Raji (cell line): Measurements from ENCODE around the gene DDX28.

Experiments
- POLR2A ChIP-seq: IDR thresholded peaks from 2 replicates; pipeline ENCODE4 v1.6.1; 2011; ENCODE audit warnings: low read depth, low read length, control low read depth; ENCODE audit not compliant: insufficient read depth

The DDX28 gene

DNA sequence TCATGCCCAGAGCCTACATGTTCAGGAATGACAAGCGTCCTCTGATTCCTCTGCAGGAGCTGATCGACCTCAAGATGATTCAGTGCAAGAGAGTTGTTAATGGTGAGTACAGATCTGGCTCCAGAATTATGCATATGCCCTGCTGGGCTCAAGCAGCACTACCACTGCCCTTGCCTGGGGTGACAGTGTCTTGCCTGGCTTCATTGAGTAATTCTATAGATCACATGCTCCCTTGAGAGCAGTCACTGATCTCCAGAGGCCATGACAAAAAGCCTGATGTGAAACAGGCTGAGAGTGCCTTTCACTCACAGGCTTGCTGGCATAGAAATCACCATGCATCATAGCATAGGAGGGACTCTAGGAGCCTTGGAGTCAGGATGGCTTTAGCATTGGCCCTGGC is 26.4 kb upstream of the DDX28 start:
- TF ChIP-seq POLR2A: no peak

DNA sequence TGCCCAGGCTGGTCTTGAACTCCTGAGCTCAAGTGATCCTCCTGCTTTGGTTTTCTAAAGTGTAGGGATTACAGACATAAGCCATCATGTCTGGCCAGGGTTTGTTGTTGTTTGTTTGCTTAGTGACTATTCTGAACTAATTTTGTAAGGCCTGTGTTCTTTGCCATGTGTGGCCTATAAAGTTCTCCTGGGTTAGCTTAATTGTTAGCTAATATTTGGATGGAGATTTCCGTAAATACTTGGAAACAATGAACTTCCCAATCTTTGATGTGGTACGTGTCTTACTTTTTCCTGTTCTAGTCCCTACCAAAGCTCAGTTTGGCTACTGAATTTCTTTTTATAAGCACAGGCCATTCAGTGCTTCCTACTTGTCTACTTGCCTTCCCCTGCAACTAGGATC is 25.0 kb upstream of the DDX28 start:
- TF ChIP-seq POLR2A: no peak

DNA sequence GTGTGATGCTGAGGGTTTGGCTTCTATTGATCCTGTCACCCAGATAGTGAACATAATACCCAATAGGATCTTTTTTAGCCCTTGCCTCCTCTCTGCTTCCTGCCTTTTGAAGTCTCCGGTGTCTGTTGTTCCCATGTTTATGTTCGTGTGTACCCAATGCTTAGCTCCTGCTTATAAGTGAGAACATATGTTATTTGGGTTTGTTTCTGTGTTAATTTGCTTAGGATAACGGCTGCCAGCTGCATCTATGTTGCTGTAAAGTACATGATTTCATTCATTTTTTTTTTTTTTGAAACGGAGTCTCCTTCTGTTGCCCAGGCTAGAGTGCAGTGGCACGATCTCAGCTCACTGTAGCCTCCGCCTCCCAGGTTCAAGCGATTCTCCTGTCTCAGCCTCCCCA is 23.1 kb upstream of the DDX28 start:
- TF ChIP-seq POLR2A: no peak

DNA sequence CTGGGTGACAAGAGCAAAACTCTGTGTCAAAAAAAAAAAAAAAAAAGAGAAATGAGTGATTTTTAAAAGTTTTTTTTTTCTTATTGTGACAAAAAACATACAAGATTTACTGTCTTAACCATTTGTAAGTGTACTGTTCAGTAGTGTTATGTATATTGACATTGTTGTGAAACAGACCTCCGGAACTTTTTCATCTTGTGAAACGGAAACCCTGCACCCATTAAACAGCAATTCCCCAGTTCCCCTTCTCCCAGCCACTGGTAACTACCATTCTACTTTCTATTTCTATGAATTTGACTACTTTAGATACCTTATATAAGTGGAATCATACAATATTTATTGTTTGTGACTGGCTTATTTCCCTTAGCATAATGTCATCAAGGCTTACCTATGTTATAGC is 18.8 kb upstream of the DDX28 start:
- TF ChIP-seq POLR2A: no peak

DNA sequence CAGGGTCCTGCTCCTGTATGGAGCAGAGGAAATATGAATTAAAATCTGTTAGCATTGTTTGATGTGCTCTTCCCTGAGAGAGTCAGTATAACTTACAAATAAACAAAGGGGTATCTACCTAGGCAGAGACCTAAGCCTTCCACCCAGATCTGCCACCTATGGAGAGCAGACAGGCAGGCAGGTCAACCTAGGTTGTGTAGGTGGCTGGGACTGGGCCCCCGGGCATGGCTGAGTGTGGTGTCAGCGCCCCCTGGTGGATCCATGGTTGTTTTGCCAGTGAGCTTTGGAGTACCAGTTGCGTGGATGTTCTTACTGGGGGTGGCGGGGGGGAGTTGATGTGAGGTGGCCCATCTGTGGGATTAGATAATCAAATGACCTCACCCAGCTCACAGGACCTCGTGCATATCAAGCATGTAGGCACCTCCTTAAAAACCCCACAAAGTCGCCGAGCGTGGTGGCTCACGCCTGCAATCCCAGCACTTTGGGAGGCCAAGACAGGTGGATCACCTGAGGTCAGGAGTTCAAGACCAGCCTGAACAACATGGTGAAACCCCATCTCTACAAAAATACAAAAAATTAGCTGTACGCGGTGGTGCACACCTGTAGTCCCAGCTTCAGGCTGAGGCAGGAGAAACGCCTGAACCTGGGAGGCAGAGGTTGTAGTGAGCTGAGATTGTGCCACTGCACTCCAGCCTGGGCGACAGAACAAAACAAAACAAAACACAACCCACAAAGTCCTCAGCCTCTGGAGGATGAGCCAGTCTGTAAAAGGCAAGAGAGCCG is 17.7 kb upstream of the DDX28 start:
- no peak for TF ChIP-seq POLR2A

DNA sequence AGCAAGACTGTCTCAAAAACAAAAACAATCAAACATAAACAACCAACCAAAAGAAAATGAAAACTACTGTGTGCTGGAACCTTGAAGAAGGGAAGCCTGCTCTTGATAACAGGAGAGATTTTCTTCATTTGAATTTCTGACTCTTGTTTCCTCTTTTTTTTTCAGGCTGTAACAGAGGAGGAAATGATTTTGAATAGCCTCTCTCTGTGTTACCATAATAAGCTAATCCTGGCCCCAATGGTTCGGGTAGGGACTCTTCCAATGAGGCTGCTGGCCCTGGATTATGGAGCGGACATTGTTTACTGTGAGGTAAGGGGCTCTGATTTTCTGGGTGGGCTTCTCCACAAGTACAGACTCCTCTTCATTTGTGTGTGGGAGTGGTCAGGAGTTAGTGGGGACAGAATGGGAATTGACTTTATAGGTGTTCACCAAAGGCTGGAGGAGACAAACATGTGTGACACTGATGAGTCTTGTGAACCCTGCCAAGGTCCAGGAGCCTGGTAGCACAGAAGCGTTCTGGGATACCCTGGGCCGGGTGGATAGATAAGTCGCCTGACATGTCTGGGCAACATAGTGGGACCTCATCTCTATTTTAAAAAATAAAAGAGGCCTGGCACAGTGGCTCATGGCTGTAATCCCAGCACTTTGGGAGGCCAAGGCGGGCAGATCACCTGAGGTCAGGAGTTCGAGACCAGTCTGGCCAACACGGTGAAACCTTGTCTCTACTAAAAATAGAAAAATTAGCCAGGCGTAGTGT is 15.0 kb upstream of the DDX28 start:
- TF ChIP-seq POLR2A: no peak

DNA sequence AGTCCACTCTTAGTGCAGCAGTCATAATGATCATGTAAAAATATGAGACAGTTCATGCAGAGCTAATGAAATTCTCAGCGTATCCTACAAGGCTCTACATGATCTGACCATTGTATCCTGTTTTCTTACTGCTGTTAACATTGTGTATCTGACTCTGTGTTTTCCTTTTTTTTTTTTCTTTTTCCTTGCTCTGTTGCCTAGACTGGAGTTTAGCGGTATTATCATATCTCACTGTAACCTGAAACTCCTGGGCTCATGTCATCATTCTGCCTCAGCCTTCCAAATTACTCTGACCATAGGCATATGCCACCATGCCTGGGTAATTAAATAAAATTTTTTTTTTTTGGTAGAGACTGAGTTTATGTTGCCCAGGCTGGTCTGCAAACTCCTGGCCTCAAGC is 12.2 kb upstream of the DDX28 start:
- no peak for TF ChIP-seq POLR2A

DNA sequence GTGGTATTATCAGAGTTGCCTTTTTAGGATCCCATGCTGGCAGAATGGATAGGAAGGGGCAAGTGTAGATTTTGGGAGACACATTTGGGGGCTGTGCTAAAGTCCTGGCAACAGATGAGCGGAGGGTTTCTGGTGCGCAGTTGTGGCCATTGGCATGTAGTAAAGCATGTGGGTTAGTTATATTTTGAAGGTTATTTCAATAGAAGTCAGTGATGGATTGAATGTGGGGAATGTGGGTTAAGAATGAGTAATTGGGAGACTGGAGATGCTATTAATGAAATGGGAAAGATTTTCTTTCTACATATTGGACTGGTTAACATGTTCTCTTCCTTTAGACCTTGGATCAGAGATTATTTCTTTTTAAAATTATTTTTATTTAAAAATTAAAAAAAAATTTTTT is 10.1 kb upstream of the DDX28 start:
- no peak for TF ChIP-seq POLR2A

DNA sequence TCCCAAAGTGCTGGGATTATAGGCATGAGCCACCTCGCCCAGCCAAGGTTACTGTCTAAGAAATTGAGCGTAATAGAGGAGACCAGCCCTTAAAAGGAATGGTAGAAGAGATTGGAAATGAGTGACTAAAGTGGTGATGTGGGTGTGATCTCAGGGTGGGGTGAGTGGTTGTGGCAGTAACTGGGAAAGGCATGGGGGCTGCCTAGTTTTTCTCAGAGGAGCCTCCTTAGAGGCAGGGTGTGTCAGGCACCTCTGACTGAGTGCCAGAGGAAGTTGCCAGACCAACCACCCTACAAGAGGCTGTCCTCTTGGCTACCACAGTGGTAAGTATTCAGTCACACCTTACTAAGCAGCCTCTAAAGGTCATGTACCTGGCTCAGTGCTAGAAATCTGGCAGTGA is 8.9 kb upstream of the DDX28 start:
- no peak for TF ChIP-seq POLR2A

DNA sequence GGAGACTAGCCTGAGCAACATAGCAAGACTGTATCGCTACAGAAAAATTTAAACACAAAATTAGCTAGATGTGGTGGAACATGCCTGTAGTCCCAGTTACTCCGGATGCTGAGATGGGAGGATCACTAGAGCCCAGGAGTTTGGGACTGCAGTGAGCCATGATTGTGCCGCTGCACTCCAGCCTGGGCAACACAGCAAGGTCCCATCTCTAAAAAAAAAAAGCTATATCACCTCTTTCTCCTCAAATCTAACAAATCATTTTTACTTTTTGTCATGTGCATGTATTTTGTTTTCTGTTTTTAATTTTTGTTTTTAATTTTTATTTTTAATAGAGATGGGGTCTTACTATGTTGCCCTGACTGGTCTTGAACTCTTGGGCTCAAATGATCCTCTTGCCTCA is 6.0 kb upstream of the DDX28 start:
- TF ChIP-seq POLR2A: no peak

DNA sequence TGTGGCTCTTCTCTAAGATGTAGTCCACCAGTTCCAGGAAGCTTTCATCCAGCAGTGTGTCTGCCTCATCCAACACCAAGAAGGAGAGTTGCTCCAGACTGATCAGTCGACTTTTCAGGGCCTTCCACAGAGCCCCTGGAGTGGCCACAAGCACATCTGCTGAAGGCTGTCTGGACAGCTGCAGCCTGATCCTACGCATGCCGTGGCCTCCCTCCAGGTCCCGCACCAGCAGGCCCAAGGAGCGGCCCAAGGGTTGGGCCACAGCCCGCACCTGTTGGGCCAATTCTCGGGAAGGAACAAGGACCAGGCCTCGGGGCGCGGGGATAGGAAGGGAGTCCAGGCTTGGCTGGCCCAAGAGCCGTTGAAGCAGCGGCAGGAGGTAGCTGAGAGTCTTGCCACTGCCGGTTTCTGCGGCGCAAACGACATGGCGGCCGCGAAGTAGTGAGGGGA is 729 bp downstream of the DDX28 start:
- TF ChIP-seq POLR2A: no peak

DNA sequence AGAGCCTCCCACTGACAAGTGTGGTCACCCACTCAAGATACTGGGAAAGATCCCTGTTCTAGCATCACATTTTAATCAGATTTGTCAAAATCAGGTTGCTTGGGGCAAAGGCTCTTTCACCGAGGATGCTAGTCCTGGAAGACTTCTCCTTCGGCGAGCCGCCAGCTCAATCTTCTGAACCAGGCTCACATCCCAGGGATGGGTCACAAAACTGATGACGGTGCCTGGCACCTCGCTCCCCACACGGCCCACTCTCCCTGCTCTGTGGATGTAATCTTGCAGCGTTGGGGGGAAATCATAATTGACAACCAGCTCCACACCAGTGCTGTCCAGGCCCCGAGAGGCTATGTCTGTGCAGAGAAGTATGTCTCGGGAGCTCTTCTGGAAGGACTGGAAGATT is 1.5 kb downstream of the DDX28 start:
- no peak for TF ChIP-seq POLR2A

DNA sequence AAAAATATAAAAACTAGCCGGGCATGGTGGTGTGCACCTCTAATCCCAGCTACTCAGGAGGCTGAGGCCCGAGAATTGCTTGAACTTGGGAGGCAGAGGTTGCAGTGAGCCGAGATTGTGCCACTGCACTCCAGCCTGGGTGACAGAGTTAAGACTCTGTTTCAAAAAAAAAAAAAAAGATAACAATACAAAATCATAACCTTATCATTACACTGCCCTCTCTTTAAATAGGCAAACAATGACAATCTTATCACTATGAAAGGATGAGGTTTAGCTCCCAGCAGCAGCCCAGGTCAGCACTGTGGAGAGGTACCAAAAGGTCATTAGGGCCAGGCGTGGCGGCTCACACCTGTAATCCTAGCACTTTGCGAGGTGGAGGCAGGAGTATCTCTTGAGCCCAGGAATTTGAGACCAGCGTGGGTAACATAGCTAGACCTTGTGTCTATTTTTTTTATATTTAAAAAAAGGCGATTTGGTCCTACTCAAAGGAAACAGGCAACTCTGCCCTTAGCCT is 3.8 kb downstream of the DDX28 start:
- no peak for TF ChIP-seq POLR2A

DNA sequence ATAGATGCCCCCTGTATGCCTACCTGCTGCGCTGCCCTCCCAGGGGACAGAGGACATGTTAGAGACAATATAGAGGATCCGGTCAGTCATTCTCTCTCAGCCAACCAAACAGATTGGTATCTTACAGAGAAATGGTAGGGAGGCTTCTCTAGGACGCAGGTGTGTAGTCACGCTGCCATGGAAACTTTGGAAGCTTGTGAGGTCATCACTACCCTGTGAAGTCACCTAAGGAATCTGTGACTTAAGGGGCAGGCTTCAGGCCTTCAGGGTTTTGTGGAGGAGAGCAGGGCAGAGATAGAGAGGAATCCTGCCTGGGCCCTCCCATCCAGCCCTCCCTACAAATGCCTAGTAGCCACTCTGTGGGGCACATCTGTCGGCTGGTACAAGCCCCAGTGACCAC is 7.4 kb downstream of the DDX28 start, which contains the start of gene DPEP2NB:
DPEP2NB (minus strand) TSS at position 231 of the 400 bp plus-strand sequence; CDS start at position 90, 141 bp downstream.
- TF ChIP-seq POLR2A: no peak

DNA sequence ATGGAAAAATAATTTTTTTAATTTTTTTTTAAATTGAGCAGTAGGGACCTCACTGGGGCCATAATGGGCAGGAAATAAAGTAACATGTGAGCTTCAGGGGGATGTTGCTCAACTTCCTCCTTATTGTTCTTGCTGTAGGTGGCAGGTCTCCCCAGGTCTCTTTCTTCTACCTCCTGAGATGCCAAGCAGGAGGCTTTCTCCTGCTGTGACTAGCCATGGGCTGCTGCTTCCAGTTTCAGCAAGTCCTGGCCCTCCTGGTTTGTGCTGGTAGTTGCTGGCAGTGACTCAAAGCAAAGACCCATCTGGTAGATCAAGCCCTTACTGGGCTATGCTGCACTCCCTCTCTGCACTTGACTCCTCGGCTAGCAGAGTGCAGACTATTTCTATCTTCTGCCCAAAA is 9.6 kb downstream of the DDX28 start:
- TF ChIP-seq POLR2A: no peak

DNA sequence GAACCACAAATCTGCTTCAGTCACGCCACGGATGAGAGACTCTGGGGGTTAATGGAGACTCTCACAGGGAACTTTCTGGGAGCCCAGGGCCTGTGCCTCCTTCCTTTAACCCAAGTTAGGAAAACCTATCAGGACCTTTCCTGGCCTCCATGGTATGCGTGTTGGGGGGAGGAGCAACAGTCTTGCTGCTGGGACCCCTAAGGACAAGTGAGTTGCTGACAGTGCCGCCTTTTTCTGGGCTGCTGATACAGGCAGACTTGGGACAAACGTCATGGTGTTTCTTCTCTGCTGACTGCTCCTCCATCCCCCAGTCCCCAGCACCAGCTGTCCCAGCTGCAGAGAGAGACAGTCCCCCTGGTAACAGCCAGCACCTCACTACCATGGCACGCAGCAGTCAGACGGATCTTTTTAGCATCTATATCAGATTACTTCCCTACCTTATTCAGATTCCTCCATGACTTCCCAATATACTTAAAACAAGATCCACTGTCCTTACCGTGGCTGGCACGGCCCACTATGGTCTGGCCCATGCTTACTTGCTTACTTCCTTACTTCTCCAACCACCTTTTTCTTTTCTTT is 13.8 kb downstream of the DDX28 start:
- no peak for TF ChIP-seq POLR2A
